ENCODE data around the gene SLC17A9.
A peak's percentile ranks its signal among the peaks of the same experiment; 100 is the strongest.

Gene SLC17A9

GRCh38 chr20:62969939-62970306, 17.4 kb downstream of the SLC17A9 start:
- no peak for DNase-seq

- DNase-seq: no peak
Measured at GRCh38 chr20:62970307-62971210, 18.1 kb downstream of the SLC17A9 start.

DNA sequence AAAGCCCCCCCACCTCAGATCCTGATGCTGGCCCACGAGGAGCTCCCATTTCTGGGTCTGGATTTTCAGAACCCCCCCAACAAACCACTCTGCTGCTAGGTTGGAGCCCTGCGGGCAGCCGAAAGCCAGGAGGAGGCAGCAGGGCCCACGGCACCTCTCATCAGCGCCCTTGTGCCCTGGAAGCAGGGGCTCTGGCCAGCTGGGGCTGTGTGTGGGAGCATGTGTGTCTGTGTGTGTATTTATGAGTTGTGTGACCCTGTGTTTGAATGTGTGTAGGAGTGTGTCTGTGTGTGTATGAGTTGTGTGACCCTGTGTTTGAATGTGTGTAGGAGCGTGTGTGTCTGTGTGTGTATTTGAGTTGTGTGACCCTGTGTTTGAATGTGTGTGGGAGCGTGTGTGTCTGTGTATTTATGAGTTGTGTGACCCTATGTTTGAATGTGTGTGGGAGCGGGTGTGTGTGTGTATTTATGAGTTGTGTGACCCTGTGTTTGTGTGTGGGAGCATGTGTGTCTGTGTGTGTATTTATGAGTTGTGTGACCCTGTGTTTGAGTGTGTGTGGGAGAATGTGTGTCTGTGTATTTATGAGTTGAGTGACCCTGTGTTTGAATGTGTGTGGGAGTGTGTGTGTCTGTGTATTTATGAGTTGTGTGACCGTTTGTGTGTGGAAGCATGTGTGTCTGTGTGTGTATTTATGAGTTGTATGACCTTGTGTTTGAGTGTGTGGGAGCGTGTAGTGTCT, 18.9 kb downstream of the SLC17A9 start:
- DNase-seq: no peak

DNA sequence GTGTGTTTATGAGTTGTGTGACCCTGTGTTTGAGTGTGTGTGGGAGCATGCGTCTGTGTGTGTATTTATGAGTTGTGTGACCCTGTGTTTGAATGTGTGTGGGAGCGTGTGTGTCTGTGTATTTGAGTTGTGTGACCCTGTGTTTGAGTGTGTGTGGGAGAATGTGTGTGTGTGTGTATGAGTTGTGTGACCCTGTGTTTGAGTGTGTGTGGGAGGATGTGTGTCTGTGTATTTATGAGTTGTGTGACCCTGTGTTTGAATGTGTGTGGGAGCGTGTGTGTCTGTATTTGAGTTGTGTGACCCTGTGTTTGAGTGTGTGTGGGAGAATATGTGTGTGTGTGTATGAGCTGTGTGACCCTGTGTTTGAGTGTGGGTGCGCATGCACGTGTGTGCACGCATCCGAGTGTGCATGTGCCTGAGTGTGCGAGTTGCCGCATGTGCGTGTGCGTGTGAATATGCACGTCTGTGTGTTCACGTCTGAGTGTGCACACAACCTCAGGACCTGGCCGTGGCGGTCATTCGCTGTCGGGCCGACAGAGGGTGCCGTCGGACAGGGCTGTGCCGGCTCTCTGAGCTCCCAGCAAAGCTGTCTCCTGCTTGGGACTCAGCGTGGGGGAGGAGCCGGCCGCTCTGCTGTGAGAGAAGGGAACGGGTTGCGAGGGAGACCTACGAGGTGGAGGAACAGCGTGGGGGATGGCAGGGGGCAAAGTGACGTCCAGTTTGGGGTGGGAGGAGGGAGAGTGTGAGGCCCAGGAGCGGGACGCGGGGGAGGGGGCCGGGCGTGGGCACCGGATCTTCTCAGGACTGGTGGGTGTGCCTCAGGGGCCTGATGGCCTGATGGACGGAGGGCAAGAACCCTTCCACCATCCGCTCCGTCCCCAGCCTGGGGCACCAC, 19.7 kb downstream of the SLC17A9 start:
- peak; percentile 13 for DNase-seq

DNA sequence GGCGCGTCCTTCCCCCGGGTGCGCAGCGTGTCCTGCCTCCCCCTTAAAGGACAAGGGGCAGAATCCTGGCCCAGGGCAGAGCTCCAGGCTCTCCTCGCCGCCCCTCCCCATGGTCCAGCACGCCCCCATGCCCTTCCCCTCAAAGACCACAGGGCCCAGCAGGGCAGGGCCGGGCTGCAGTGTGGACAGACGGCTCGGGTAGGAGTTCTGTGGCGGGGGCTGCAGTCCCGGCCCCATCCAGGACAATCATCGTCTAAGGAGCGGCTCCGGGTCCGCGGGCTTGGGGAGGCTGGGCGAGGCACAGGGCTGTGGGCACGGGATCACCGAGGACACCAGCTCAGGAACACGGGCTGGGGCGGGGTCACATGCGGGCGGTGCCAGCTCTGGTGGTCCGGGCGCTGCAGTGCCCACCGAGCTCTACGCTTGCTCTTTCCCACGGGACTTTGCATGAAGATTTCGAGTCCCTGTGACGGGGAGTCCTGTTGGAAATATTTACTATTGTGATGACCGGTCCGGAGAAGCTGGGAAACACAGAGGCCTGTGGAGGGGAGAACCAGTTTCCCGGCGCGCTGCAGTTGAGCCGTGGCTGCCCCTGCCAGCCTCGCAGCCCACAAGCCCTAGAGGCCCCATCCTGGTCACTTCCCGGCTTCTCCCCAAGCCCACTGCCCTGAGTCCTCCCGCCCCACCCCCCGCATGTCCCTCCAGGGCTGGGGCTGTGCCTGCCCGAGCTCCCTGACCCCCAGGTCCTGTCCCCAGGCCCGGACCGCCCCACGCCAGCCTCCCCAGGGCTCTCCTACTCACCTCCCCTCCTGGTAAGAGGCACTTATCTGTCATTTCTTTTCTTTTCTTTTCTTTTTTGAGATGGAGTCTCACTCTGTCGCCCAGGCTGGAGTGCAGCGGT, 20.6 kb downstream of the SLC17A9 start:
- no peak for DNase-seq

DNA sequence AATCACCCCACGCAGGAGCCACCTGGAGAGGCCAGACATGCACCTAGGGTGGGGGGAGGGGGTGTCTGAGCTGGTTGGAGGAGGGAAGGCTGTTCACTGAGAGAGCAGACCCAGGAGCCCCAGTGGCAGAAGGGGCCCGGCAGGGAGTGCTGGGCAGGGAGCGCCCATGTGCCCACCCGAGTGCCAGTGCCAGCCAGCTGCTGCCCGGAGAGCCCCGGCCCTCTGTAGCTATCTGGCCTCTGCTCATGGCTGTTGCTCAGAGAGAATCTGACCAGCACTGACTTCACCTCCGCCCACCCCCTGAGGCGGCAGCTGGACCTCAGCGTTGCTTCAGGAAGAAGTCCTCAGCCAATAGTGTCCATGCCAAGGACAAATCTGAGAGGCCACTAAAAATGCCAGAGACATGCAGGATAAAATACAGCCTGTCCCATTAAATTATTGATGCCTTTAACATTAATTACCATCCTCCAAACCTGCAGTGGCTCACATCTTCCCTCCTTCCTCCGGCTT, 22.8 kb downstream of the SLC17A9 start:
- no peak for DNase-seq

- DNase-seq: no peak
Measured at GRCh38 chr20:62975812-62976508, 23.5 kb downstream of the SLC17A9 start.

GRCh38 chr20:62976886-62977285, 24.4 kb downstream of the SLC17A9 start:
- no peak for DNase-seq

DNA sequence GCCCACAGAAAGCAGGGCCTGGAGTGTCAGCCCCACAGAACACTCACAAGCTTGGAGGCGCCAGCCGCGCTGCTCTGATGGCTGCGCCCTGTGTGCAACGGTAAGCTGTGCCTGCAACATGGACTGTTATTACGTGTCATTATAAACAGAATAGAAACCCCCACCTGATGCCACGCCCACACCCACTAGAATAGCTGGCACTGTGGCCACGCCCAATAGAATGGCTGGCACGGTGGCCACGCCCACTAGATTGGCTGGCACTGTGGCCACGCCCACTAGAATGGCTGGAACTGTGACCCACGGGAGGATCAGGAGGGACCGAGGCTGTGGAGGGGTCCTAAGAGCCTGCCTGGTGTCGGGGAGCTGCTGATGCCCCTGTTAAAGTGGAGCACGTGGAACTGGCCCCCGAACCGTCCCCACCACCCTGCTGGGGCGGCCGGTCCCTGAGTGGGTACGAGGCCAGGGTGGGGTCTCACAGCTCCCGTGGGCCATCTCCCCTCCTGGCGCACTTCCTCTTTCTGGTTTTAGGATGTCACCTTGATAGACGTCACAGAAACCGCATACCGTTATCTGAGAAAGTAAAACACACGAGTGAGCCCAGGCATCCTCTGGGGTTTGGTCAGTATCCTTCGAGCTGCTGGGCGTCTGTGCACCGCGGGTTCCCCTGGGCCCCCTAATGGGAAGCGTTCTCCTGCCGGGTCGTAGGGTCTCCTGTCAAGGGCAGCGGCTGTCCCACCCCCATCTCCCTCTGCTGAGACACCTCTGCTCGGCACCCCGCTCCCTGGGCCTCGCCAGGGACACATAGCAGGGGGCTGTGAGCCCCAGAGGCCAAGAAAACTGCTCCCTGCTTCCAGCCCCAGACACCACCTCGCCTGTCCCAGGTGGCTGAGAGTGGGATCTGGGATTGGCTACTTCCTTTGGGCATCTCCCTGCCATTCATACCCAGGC, 25.4 kb downstream of the SLC17A9 start:
- DNase-seq: no peak

DNA sequence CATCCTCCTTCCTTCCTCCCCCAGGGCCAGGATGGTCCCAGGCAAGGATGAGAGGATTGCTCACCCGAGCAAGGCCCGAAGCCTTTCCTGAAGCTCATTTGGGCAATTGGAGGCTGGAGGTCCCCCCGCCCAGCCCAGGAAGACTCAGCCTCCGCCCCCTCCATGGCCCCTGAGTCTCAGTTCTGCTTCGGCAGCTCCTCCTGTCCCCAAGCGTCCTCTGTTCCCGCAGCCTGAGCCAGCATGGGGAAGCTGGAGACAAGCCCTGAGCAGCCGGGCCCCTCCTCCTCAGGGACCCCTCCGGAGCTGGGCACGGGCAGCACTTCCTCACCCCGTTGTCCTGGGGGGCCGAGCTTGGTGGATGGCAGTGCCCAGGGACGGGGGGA, 26.0 kb downstream of the SLC17A9 start:
- DNase-seq: no peak

- DNase-seq: no peak
Measured at GRCh38 chr20:62979310-62979709, 26.8 kb downstream of the SLC17A9 start.

- no peak for DNase-seq
Measured at GRCh38 chr20:62979876-62980373, 27.4 kb downstream of the SLC17A9 start.

DNA sequence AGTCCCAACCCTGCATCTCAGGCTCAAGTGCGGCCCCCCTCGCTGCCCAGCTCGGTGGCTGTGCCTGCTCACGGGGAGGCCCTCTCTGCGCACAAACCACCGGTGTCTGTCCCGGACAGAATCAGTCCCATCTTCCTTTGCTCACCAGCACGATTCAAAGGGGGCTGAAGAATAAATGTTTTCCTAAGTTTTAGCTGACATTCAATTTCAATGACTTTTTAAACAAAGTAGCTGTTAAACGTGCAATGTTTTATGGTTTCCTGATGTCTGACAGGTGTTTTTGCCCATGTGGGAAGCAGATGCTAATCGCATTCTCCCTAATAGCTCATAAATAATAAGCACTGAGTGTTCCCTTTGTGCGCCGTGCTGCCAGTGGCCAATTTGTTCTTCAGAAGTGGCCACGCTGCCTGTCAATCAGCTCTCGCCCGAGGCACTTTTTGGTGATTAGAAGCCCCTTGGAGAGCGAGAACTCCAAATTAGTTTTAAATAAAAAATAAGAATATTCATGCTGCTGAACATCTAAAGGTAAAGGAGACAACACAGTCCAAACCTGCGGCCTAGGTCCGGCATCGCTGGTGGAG, 28.0 kb downstream of the SLC17A9 start:
- DNase-seq: peak; percentile 27

DNA sequence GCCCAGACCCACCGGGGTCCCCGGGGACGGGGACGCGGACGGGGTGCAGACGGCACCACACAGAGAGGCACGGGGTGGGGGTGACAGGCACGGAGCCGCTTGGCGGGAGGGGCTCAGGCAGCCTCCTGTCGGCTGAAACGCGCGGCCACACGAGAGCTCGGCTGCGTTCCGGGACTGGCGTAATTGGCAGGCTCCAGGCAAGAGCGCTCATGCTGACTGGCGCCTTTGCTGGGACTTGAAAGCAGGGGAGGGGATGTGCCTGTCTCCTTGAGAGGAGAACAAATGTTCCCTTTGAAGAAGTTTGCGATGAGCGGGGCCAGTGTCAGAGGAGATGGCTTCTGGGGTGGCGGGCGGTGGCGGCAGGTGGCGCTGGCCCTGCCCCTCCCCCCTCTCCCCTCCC, 28.5 kb downstream of the SLC17A9 start:
- DNase-seq: peak; percentile 22

- DNase-seq: no peak
Measured at GRCh38 chr20:62982124-62983075, 29.9 kb downstream of the SLC17A9 start.

DNA sequence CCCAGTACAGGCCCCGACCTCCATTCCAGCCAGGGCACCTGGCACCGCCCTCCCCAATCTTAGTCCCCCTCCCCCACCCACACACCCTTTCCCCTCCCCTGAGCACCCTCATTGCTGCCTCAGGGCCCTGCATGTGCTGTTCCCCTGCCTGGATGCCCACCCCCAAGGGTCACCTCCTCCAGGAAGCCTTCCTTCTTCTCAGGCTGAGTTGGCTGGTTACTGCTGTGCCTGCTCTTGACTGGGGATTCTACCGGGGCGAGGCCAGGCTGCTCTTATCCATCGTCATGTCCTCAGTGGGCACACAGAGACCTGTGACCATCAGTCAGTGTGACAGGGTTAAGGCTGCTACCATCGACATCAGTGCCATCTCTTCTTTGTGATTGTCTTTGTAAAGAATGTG, 30.7 kb downstream of the SLC17A9 start:
- no peak for DNase-seq

DNA sequence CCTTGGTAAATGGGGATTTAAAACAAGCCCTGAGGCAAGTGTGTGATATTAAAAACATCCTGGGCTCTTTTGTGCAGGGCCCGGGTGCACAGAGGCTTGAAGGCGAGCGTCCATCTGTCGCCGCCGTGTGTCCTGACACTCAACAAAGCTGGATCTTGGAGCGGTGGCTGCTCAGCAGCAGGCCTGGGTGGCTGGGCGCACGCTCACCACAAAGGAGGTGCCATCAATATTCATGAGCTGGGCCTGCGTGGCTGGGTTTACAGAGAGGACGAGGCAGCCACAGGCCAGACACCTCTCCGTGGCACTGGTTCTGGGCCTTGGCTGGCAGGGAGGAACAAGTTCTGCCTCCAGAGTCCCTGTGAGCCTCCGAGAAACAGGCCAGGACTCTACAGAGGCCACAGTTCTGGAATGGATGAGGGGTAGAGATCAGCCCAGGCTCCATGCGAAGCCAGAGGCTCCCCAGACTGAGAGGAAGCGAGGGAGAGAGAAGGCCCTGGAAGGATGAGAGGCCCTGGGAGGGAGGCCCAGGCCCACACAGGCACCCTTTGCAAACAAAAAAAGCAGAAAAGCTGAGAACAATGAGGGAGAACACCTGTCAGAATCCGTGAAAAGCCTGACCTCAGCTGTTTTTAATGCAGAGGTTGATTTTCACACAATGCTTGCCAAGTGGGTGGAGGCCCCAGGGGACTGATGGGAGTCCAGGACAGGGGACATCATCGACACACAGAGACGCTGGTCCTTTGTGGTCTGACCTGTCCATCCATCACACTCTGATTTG, 32.3 kb downstream of the SLC17A9 start:
- peak; percentile 90 for DNase-seq

GRCh38 chr20:62985444-62985778, 32.9 kb downstream of the SLC17A9 start:
- no peak for DNase-seq
